Keratinocyte (primary cell): ENCODE measurements around the gene FAM229B. TPM values are rescaled to one million over a fixed set of nuclear protein-coding genes. Genes with fewer than 3 reads are reported as not detected.
"Not testable (repeated sequence)": the region's sequence is repeated elsewhere in the genome, so short reads cannot be mapped to it uniquely, and the experiment has no call there.

ENCODE experiments used
- DNase-seq: peaks from one replicate; pipeline ENCODE4 v3.0.0-alpha.2; 2011; ENCODE audit warnings: low read depth, missing footprints, low spot score
- FAIRE-seq: peaks from 2 replicates; lab custom pipeline; 2011; peaks lifted over from hg19 to GRCh38; lab: Jason Lieb, UNC
- H2AFZ ChIP-seq: 2 replicates; pipeline ENCODE4 v1.6.0; 2012; ENCODE audit warnings: low read length, control low read depth, inconsistent platforms; ENCODE audit not compliant: control insufficient read depth
- H3K27ac ChIP-seq: 2 replicates; pipeline ENCODE4 v1.5.1; 2011; ENCODE audit warnings: low read length; ENCODE audit not compliant: control insufficient read depth, insufficient read depth
- H3K27me3 ChIP-seq: 3 replicates; pipeline ENCODE4 v1.6.0; 2011; ENCODE audit warnings: low read length; ENCODE audit not compliant: control insufficient read depth, insufficient read depth; ENCODE audit errors: extremely low read depth
- H3K36me3 ChIP-seq, 2 experiments: 2 replicates in 1 of 2; 3 replicates in 1 of 2; pipeline ENCODE4 v1.5.1; 2011; ENCODE audit warnings: low read length in 2 of 2, mild to moderate bottlenecking in 1 of 2; ENCODE audit not compliant: control insufficient read depth in 2 of 2, insufficient read depth in 2 of 2; ENCODE audit errors: extremely low read depth in 1 of 2
- H3K4me1 ChIP-seq: 3 replicates; pipeline ENCODE4 v1.5.1; 2011; ENCODE audit warnings: low read length; ENCODE audit not compliant: control insufficient read depth, insufficient read depth; ENCODE audit errors: extremely low read depth
- H3K4me2 ChIP-seq: 3 replicates; pipeline ENCODE4 v1.6.0; 2011; ENCODE audit warnings: low read depth, low read length; ENCODE audit not compliant: control insufficient read depth, insufficient read depth; ENCODE audit errors: extremely low read depth
- H3K4me3 ChIP-seq, 3 experiments: fragments of 200-600 bp in 1 of 3; sonication (generic) in 1 of 3; 2 replicates in 2 of 3; 3 replicates in 1 of 3; pipeline ENCODE4 v1.5.1; 2011 to 2016; ENCODE audit warnings: low read length in 3 of 3, mild to moderate bottlenecking in 3 of 3, control low read depth in 2 of 3, inconsistent platforms in 1 of 3, low read depth in 1 of 3, mixed read lengths in 1 of 3, mixed run types in 1 of 3, moderate library complexity in 1 of 3; ENCODE audit not compliant: control insufficient read depth in 2 of 3, insufficient read depth in 2 of 3; ENCODE audit errors: extremely low read depth in 1 of 3
- H3K79me2 ChIP-seq: 2 replicates; pipeline ENCODE4 v1.6.0; 2012; ENCODE audit warnings: low read length; ENCODE audit not compliant: control insufficient read depth, insufficient read depth
- H3K9ac ChIP-seq: 3 replicates; pipeline ENCODE4 v1.6.0; 2011; ENCODE audit warnings: low read length; ENCODE audit not compliant: control insufficient read depth, insufficient read depth; ENCODE audit errors: extremely low read depth
- H3K9me1 ChIP-seq: 3 replicates; pipeline ENCODE4 v1.6.0; 2011; ENCODE audit warnings: low read length; ENCODE audit not compliant: control insufficient read depth, insufficient read depth; ENCODE audit errors: extremely low read depth
- H3K9me3 ChIP-seq: 2 replicates; pipeline ENCODE4 v1.5.1; 2012; ENCODE audit warnings: low read depth, low read length; ENCODE audit not compliant: control insufficient read depth
- H4K20me1 ChIP-seq: 3 replicates; pipeline ENCODE4 v1.6.0; 2011; ENCODE audit warnings: low read length; ENCODE audit not compliant: control insufficient read depth, insufficient read depth; ENCODE audit errors: extremely low read depth
- CTCF ChIP-seq, 3 experiments: IDR thresholded peaks in 1 of 3; conservative IDR thresholded peaks in 1 of 3; optimal IDR thresholded peaks in 1 of 3; 2 replicates in 2 of 3; 3 replicates in 1 of 3; pipeline versions ENCODE3 to v1.5.1; 2011; ENCODE audit warnings: low read length in 3 of 3, mild to moderate bottlenecking in 3 of 3, moderate library complexity in 2 of 3, control low read depth in 1 of 3, inconsistent platforms in 1 of 3; ENCODE audit not compliant: insufficient read depth in 2 of 3; ENCODE audit errors: extremely low read depth in 1 of 3
- EZH2 ChIP-seq: IDR thresholded peaks from one replicate; pipeline ENCODE4 v1.6.1; 2012; ENCODE audit warnings: inconsistent platforms, mild to moderate bottlenecking, low read length, moderate library complexity
- dilution Hi-C: fragments of 300-500 bp; cut with MboI; formaldehyde crosslinking; loops from one replicate; pipeline ENCODE4 v1.7.0; 2020; ENCODE audit warnings: low sequenced_read_pairs; ENCODE audit not compliant: extremely low pct_ligation_motif_present
- polyA plus RNA-seq, 5 experiments: library from polyadenylated mRNA; depleted of rRNA in 3 of 5; stranded (reverse) in 3 of 5; stranded (forward) in 1 of 5; unstranded in 1 of 5; fragments of >200 nt; gene quantifications; 1 replicate in 1 of 5; 2 replicates in 3 of 5; 3 replicates in 1 of 5; pipeline versions ENCODE4 v1.2.1 to v1.2.3, GENCODE V29; 2011 to 2012; ENCODE audit warnings: missing spikeins in 2 of 5, low read depth in 1 of 5, low replicate concordance in 1 of 5

Gene FAM229B
- polyA plus RNA-seq, 1 donor (not counting 4 experiments of a cell fraction or from before 2014, with no cell fraction given), result 15.0 TPM

- Histone ChIP-seq H3K4me2 (no peak overlapping the region), H3K79me2 (no peaks in the 10 kb centered on the region), H2AFZ (no peak overlapping the region), H3K4me3 (no peak overlapping the region), H3K4me1 (no peaks in the 10 kb centered on the region), H3K9me1 (no peaks in the 10 kb centered on the region), H3K27me3 (no peaks in the 10 kb centered on the region), H3K9me3 (no peaks in the 10 kb centered on the region), H3K9ac (no peak overlapping the region), H3K36me3 (no peaks in the 10 kb centered on the region), H3K27ac (no peak overlapping the region), H4K20me1 (no peaks in the 10 kb centered on the region)
- TF ChIP-seq CTCF (optimal IDR thresholded peaks at IDR 0.05 in 1 of 3, IDR thresholded peaks at IDR 0.05 in 1 of 3, conservative IDR thresholded peaks at IDR 0.05 in 1 of 3; ENCODE audit: extremely low read depth in 1 of 3, insufficient read depth in 2 of 3, low read length in 3 of 3), result no peak
- no peak for TF ChIP-seq EZH2
- dilution Hi-C loops, result no loop called here
- FAIRE-seq (no peak), DNase-seq (no peak)
Measured at GRCh38 chr6:112044196-112044595, 43.2 kb upstream of the FAM229B start.

GRCh38 chr6:112044856-112045255 is 42.5 kb upstream of the FAM229B start:
- DNase-seq (no peak), FAIRE-seq (no peak)
- no peak overlapping the region for H3K4me3 ChIP-seq
- H3K9me3 ChIP-seq, result no peaks in the 10 kb centered on the region
- H4K20me1 ChIP-seq, result no peaks in the 10 kb centered on the region
- H3K4me1 ChIP-seq, result no peaks in the 10 kb centered on the region
- dilution Hi-C loops, result no loop called here
- no peaks in the 10 kb centered on the region for H3K9me1 ChIP-seq
- H3K9ac ChIP-seq, result no peak overlapping the region
- H3K79me2 ChIP-seq, result no peaks in the 10 kb centered on the region
- TF ChIP-seq EZH2, result no peak
- TF ChIP-seq CTCF (optimal IDR thresholded peaks at IDR 0.05 in 1 of 3, IDR thresholded peaks at IDR 0.05 in 1 of 3, conservative IDR thresholded peaks at IDR 0.05 in 1 of 3; ENCODE audit: extremely low read depth in 1 of 3, insufficient read depth in 2 of 3, low read length in 3 of 3), result no peak
- no peak overlapping the region for H3K27ac ChIP-seq
- no peaks in the 10 kb centered on the region for H3K36me3 ChIP-seq
- H2AFZ ChIP-seq, result no peak overlapping the region
- H3K4me2 ChIP-seq, result no peak overlapping the region
- H3K27me3 ChIP-seq, result no peaks in the 10 kb centered on the region

- not testable (repeated sequence) for H3K9ac ChIP-seq
Measured at GRCh38 chr6:112047523-112047922, 39.9 kb upstream of the FAM229B start.

More at GRCh38 chr6:112047523-112047922, 39.9 kb upstream of the FAM229B start:
- H3K27ac ChIP-seq, H4K20me1 ChIP-seq, H3K4me3 ChIP-seq, H2AFZ ChIP-seq, FAIRE-seq, H3K27me3 ChIP-seq, H3K79me2 ChIP-seq, H3K4me2 ChIP-seq, H3K4me1 ChIP-seq, H3K36me3 ChIP-seq, H3K9me1 ChIP-seq, dilution Hi-C loops, H3K9me3 ChIP-seq, DNase-seq: not testable (repeated sequence)
